Colonic mucosa (tissue), 4 donors: ENCODE measurements around the gene DIP2C. TPM values are rescaled to one million over a fixed set of nuclear protein-coding genes. Genes with fewer than 3 reads are reported as not detected.
"Not testable (repeated sequence)": the region's sequence is repeated elsewhere in the genome, so short reads cannot be mapped to it uniquely, and the experiment has no call there.

Source experiments
- DNase-seq: peaks from one replicate; pipeline ENCODE4 v3.0.0-alpha.2; 2020
- H3K27ac ChIP-seq: fragments of 200-600 bp; one replicate; pipeline ENCODE4 v1.8.0; 2021
- H3K27me3 ChIP-seq: fragments of 200-600 bp; one replicate; pipeline ENCODE4 v1.8.0; 2021
- H3K36me3 ChIP-seq: fragments of 200-600 bp; one replicate; pipeline ENCODE4 v1.8.0; 2021
- H3K4me1 ChIP-seq: fragments of 200-600 bp; one replicate; pipeline ENCODE4 v1.8.0; 2021; ENCODE audit warnings: mild to moderate bottlenecking
- H3K4me3 ChIP-seq: fragments of 200-600 bp; one replicate; pipeline ENCODE4 v1.8.0; 2021
- H3K9ac ChIP-seq, 2 donors: one replicate each; pipeline ENCODE4 v1.7.0; 2013; ENCODE audit warnings: control low read depth in 2 of 2, low read depth in 2 of 2, low read length in 2 of 2
- H3K9me3 ChIP-seq: fragments of 200-600 bp; one replicate; pipeline ENCODE4 v1.8.0; 2021
- CTCF ChIP-seq: fragments of 200-600 bp; IDR thresholded peaks from one replicate; pipeline ENCODE4 v1.8.0; 2022; ENCODE audit warnings: antibody characterized with exemption, mild to moderate bottlenecking
- intact Hi-C: fragments of 100-400 bp; cut with DNase I; formaldehyde crosslinking; loops from one replicate; pipeline ENCODE4 v1.14.1; 2022
- total RNA-seq, 2 donors: library from RNA; stranded (reverse); fragmentation: NEBNext Ultra II Directional in 1 of 2; extraction: Animal tissue kit (Norgen Biotek cat#: 25700) in 1 of 2; gene quantifications; one replicate each; pipeline ENCODE4 v1.2.1, GENCODE V29; 2021
- donor health status: healthy.
- donor health status: DM: no; HTN: no; CAD: no.
- donor health status: DM: no; HTN: no; CAD: no.

DIP2C gene
- total RNA-seq, 2 donors from 2014 or later: 7.6 to 11.2 TPM

GRCh38 chr10:271722-272121 lies 417.7 kb downstream of the DIP2C start:
- H3K36me3 ChIP-seq: no peaks in the 10 kb centered on the region
- no peaks in the 10 kb centered on the region for H3K27me3 ChIP-seq
- no peak overlapping the region for H3K9ac ChIP-seq
- no peak overlapping the region for H3K4me3 ChIP-seq
- H3K27ac ChIP-seq: no peak overlapping the region
- intact Hi-C loops: no loop called here
- no peak for DNase-seq
- H3K4me1 ChIP-seq: no peaks in the 10 kb centered on the region
- H3K9me3 ChIP-seq: no peaks in the 10 kb centered on the region
- TF ChIP-seq CTCF: no peak

- H3K27me3 ChIP-seq: no peaks in the 10 kb centered on the region
- no peaks in the 10 kb centered on the region for H3K4me1 ChIP-seq
- intact Hi-C loops: no loop called here
- H3K27ac ChIP-seq: no peak overlapping the region
- DNase-seq: no peak
- no peaks in the 10 kb centered on the region for H3K36me3 ChIP-seq
- no peak for TF ChIP-seq CTCF
- no peak overlapping the region for H3K9ac ChIP-seq
- no peak overlapping the region for H3K4me3 ChIP-seq
- H3K9me3 ChIP-seq: no peaks in the 10 kb centered on the region
These were observed 418.3 kb downstream of the DIP2C start for GRCh38 chr10:271201-271600.

DNA sequence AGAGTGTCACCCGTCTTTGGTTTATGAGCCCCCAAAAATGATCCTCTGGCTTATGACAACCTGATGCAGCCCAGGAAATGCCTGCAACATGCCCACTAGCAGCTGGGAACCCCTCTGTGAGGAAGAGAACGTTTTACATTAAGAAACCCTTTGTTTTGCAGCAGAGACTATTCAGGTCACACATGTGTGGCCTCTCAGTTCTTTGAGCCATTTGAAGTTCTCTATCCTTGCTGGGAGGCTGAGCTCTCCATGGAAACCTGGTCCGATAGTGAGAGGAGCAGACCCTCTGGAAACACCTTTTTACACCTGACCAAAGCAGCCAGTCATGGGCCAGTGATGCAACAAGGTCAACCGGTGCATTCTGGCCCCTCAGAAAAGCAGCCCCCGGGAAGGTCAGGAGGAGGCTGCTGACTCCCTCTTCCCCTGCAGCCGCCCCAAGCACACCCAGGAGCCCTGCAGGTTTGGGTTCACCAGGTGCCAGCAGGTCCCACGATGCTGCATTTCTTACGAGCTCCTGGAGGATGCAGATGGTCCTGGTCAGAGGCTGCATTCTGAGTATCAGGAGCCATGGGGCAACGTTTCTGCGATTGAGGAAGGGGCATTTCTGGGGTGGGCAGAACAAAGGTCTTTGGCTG lies 419.9 kb downstream of the DIP2C start:
- no peak overlapping the region for H3K9ac ChIP-seq
- H3K27ac ChIP-seq: no peak overlapping the region
- no peaks in the 10 kb centered on the region for H3K36me3 ChIP-seq
- DNase-seq: no peak
- no peaks in the 10 kb centered on the region for H3K4me1 ChIP-seq
- no peak overlapping the region for H3K4me3 ChIP-seq
- intact Hi-C loops: no loop called here
- no peaks in the 10 kb centered on the region for H3K9me3 ChIP-seq
- TF ChIP-seq CTCF: no peak
- H3K27me3 ChIP-seq: no peaks in the 10 kb centered on the region

DNA sequence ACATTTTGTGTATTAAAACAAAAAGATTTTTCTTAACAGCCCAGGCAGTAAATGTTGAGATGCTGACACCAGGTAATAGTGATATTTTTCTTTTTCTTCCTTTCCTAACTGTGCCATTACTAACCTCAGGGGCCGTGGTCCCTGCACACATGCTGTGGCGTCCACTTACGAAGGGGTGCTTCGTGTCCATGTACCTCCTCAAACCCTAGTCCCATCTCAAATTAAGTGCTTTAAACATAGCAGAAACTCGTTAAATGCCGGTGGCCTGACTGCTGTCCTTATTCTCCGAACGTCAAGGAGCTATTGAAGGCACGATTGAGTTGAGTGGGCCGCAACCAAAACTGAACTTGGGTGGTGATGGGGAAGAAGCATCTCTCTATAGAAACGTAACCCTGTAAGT lies 421.8 kb downstream of the DIP2C start:
- TF ChIP-seq CTCF: no peak
- no peak for DNase-seq
- intact Hi-C loops: no loop called here
- H3K4me1 ChIP-seq: no peaks in the 10 kb centered on the region
- no peaks in the 10 kb centered on the region for H3K36me3 ChIP-seq
- H3K27me3 ChIP-seq: no peaks in the 10 kb centered on the region
- no peak overlapping the region for H3K27ac ChIP-seq
- H3K4me3 ChIP-seq: no peak overlapping the region
- no peaks in the 10 kb centered on the region for H3K9me3 ChIP-seq
- H3K9ac ChIP-seq: no peak overlapping the region

DNA sequence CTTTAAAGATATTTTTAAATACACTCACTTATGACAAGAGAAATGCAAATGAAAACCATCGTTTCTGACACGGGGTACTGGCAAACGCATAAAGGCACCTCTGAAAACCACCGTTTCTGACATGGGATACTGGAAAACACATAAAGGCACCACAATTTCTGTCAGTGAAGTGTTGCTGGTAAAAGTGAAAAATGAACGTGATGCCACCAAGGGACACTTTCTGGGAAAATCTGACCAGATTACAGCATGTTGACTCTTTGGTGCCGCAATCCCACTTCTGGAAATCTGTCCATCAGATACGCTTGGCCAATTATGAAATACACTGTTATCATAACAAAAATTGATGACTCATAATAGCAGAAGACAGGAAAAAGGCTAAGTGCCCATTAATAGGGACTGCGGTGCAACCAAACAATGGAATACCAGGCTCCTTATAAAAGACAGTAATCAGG lies 422.5 kb downstream of the DIP2C start:
- Histone ChIP-seq H3K4me3 (no peak overlapping the region), H3K9ac (no peak overlapping the region), H3K27me3 (no peaks in the 10 kb centered on the region), H3K36me3 (no peaks in the 10 kb centered on the region), H3K4me1 (no peaks in the 10 kb centered on the region), H3K9me3 (no peaks in the 10 kb centered on the region), H3K27ac (no peak overlapping the region)
- no peak for DNase-seq
- no peak for TF ChIP-seq CTCF
- intact Hi-C loops: no loop called here

DNA sequence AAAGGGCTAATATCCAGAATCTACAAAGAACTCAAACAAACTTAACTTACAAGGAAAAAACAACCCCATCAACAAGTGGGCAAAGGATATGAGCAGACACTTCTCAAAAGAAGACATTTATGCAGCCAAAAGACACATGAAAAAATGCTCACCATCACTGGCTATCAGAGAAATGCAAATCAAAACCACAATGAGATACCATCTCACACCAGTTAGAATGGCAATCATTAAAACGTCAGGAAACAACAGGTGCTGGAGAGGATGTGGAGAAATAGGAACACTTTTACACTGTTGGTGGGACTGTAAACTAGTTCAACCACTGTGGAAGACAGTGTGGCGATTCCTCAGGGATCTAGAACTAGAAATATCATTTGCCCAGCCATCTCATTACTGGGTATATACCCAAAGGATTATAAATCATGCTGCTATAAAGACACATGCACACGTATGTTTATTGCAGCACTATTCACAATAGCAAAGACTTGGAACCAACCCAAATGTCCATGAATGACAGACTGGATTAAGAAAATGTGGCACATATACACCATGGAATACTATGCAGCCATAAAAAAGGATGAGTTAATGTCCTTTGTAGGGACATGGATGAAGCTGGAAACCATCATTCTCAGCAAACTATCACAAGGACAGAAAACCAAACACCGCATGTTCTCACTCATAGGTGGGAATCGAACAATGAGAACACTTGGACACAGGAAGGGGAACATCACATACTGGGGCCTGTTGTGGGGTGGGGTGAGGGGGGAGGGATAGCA lies 423.5 kb downstream of the DIP2C start:
- H3K4me3 ChIP-seq, DNase-seq: not testable (repeated sequence)

GRCh38 chr10:265074-265440 lies 424.4 kb downstream of the DIP2C start:
- H3K27ac ChIP-seq, H3K4me3 ChIP-seq, H3K4me1 ChIP-seq, intact Hi-C loops, H3K9ac ChIP-seq, H3K9me3 ChIP-seq, DNase-seq, H3K27me3 ChIP-seq, H3K36me3 ChIP-seq: not testable (repeated sequence)

More for the DNA sequence above, 423.5 kb downstream of the DIP2C start:
- H3K9me3 ChIP-seq, H3K27ac ChIP-seq, H3K4me1 ChIP-seq, H3K9ac ChIP-seq, H3K27me3 ChIP-seq, H3K36me3 ChIP-seq, intact Hi-C loops: not testable (repeated sequence)

GRCh38 chr10:264160-265073 lies 425.1 kb downstream of the DIP2C start:
- H3K27me3 ChIP-seq, H3K36me3 ChIP-seq, H3K4me3 ChIP-seq, H3K4me1 ChIP-seq, H3K9me3 ChIP-seq, H3K9ac ChIP-seq, H3K27ac ChIP-seq, DNase-seq, intact Hi-C loops: not testable (repeated sequence)
